ENCODE data around the gene ADORA3. TPM values are rescaled to one million over a fixed set of nuclear protein-coding genes. Genes with fewer than 3 reads are reported as not detected.

The ADORA3 gene
- total RNA-seq, 2 donors from 2014 or later: not detected

DNA sequence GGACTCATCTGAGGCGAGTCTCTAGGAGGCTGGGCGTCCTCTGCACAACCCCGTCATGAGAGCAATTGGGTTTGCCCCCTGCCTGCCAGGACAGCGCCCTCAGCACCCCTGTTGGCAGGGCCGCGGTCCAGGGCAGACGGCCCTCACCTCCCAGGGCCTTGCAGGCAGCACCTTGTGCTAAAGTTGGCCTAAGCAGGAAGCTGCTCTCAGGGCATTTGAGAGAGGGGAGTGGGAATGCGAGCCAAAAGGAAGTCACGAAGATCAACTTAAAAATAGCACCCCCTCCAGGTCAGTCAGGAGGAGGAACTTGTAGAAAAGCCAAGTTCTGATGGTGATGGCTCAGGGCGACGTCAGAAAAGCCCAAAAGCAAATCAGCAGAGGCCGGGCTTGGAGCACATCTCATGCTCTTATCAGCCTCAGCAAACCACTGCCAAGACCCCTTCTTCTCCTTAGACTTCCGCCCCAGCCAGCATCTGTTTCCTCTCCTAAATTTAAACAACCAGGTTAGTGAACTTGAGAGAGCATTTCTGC is 12.6 kb upstream of the ADORA3 start:
- Mint-ChIP-seq H3K27me3 (no peaks in the 10 kb centered on the region), H3K27ac (peak overlapping the region; percentile 77), H3K4me3 (peak overlapping the region; percentile 68), H3K36me3 (ENCODE audit: low read depth) (no peaks in the 10 kb centered on the region), H3K4me1 (peaks cover 30% of the 10 kb centered on the region)
- no peak for DNase-seq
- peak; percentile 70 for ATAC-seq
- H3K9me3 ChIP-seq (ENCODE audit: control insufficient read depth, low read length, poor library complexity, severe bottlenecking): no peaks in the 10 kb centered on the region

- Mint-ChIP-seq H3K4me3 (peak overlapping the region; percentile 68), H3K36me3 (ENCODE audit: low read depth) (no peaks in the 10 kb centered on the region), H3K27me3 (no peaks in the 10 kb centered on the region), H3K4me1 (peaks cover 30% of the 10 kb centered on the region), H3K27ac (peak overlapping the region; percentile 77)
- ATAC-seq (no peak), DNase-seq (no peak)
- H3K9me3 ChIP-seq (ENCODE audit: control insufficient read depth, low read length, poor library complexity, severe bottlenecking): no peaks in the 10 kb centered on the region
These were observed 12.0 kb upstream of the ADORA3 start for GRCh38 chr1:111515291-111516004.

DNA sequence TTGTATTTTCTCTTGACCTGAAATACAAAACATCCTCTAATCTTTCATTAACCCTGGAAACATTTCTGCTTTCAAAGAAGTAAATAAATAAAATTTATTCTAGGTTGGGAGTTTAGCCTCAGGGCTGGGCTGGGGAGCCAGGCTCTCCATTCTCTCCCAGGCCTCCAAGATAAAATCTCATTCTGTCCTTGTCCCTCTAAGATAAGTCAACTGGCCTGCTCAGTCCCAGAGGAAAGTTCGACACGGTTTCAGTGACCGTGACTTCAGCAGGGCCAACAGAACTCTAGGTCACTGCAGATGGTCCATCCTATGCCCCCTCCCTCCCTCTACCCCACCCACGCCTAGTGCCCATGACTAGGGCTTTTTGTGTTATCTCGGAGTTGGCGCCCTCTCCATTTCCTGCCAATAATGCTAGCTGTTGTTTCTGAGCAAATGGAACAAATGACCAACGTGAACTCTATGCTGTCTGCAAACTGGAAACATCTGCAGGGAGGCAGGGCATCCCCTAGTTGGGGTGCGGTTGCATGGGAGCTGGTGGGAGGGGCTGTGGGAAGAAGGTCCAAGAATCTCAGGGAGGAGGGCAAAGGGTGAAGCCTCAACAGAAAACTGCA is 10.1 kb upstream of the ADORA3 start:
- DNase-seq (no peak), ATAC-seq (no peak)
- no peaks in the 10 kb centered on the region for H3K27me3 Mint-ChIP-seq
- no peak overlapping the region for H3K27ac Mint-ChIP-seq
- H3K36me3 Mint-ChIP-seq (ENCODE audit: low read depth): no peaks in the 10 kb centered on the region
- no peaks in the 10 kb centered on the region for H3K9me3 ChIP-seq (ENCODE audit: control insufficient read depth, low read length, poor library complexity, severe bottlenecking)
- peaks cover 37% of the 10 kb centered on the region for H3K4me1 Mint-ChIP-seq
- H3K4me3 Mint-ChIP-seq: no peak overlapping the region

DNA sequence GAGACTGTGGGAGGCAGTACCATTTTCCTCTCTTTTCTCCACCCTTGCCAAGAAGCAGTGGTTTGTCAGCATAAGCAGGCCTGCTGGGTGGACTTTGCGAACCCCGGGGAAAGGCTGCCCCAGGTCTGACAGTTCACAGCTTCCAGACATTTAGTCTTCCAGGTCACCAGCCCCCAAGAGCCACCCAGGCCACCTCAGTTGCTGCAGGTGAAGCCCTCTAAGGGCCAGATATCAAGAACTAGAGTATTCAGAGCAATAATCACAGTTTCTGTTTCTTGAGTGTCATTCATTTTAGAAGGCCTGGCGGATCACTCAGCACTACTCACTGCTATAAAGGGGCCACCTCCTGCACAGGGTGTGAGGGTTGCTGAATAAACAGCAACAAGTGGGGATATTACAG is 9.5 kb upstream of the ADORA3 start:
- peaks cover 40% of the 10 kb centered on the region for H3K4me1 Mint-ChIP-seq
- DNase-seq: no peak
- no peaks in the 10 kb centered on the region for H3K36me3 Mint-ChIP-seq (ENCODE audit: low read depth)
- H3K27ac Mint-ChIP-seq: no peak overlapping the region
- H3K4me3 Mint-ChIP-seq: no peak overlapping the region
- no peaks in the 10 kb centered on the region for H3K9me3 ChIP-seq (ENCODE audit: control insufficient read depth, low read length, poor library complexity, severe bottlenecking)
- H3K27me3 Mint-ChIP-seq: no peaks in the 10 kb centered on the region
- ATAC-seq: no peak

DNA sequence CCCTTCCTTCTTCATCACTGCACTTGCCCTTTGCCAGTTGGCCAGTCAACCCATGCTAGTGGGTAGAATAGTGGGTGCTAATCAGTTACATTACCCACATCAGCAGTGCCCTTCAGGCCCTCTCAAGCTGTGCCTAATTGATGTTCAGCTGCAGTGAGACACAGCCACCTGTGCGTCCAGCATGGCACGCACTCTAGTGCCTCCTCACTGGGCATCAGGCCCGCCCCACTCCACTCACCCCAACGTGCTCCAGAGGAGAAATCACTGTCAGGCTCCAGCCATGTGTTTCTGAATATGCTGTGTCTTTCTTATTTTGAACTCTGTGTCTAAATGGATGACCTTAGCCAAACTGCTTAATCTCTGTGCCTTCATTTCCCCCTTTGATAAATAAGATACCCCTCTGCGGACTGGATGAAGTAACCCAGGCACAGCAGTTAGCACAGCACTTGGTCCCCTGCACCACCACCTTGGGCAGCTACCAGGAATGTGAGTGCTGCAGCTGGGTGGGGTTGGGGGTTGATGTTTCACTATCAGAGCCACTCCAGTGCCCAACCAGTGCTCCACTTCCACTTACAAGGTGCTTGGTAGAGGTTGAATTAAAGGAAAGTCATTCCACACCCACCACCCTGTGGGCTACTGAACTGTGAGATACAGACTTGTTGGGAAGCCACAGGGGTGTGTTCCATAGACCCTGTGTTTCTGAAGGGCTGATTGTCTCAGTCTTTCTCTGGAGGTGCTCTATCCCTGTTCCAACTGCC is 8.9 kb upstream of the ADORA3 start:
- Mint-ChIP-seq H3K27me3 (no peaks in the 10 kb centered on the region), H3K36me3 (ENCODE audit: low read depth) (no peaks in the 10 kb centered on the region), H3K27ac (no peak overlapping the region), H3K4me1 (peaks cover 39% of the 10 kb centered on the region), H3K4me3 (no peak overlapping the region)
- no peak for DNase-seq
- no peaks in the 10 kb centered on the region for H3K9me3 ChIP-seq (ENCODE audit: control insufficient read depth, low read length, poor library complexity, severe bottlenecking)
- ATAC-seq: no peak

GRCh38 chr1:111511370-111511769 is 7.9 kb upstream of the ADORA3 start:
- no peak overlapping the region for H3K27ac Mint-ChIP-seq
- peaks cover 37% of the 10 kb centered on the region for H3K4me1 Mint-ChIP-seq
- H3K36me3 Mint-ChIP-seq (ENCODE audit: low read depth): no peaks in the 10 kb centered on the region
- peak; percentile 18 for ATAC-seq
- H3K9me3 ChIP-seq (ENCODE audit: control insufficient read depth, low read length, poor library complexity, severe bottlenecking): no peaks in the 10 kb centered on the region
- H3K4me3 Mint-ChIP-seq: no peak overlapping the region
- no peak for DNase-seq
- no peaks in the 10 kb centered on the region for H3K27me3 Mint-ChIP-seq

GRCh38 chr1:111509997-111510375 is 6.6 kb upstream of the ADORA3 start:
- H3K9me3 ChIP-seq (ENCODE audit: control insufficient read depth, low read length, poor library complexity, severe bottlenecking): no peaks in the 10 kb centered on the region
- DNase-seq (no peak), ATAC-seq (no peak)
- H3K36me3 Mint-ChIP-seq (ENCODE audit: low read depth): no peaks in the 10 kb centered on the region
- no peaks in the 10 kb centered on the region for H3K27me3 Mint-ChIP-seq
- no peak overlapping the region for H3K4me3 Mint-ChIP-seq
- H3K27ac Mint-ChIP-seq: no peak overlapping the region
- peaks cover 40% of the 10 kb centered on the region for H3K4me1 Mint-ChIP-seq

GRCh38 chr1:111507411-111508201 is 4.2 kb upstream of the ADORA3 start:
- Mint-ChIP-seq H3K27ac (no peak overlapping the region), H3K36me3 (ENCODE audit: low read depth) (no peaks in the 10 kb centered on the region), H3K4me3 (peak overlapping the region; percentile 88), H3K27me3 (no peaks in the 10 kb centered on the region), H3K4me1 (peaks cover 51% of the 10 kb centered on the region)
- ATAC-seq: peak; percentile 62
- H3K9me3 ChIP-seq (ENCODE audit: control insufficient read depth, low read length, poor library complexity, severe bottlenecking): no peaks in the 10 kb centered on the region
- peak in 2 of 3 donors; percentile 13 to 45 for DNase-seq

GRCh38 chr1:111506561-111506960 is 3.1 kb upstream of the ADORA3 start:
- no peak for ATAC-seq
- peak overlapping the region; percentile 56 for H3K4me3 Mint-ChIP-seq
- no peaks in the 10 kb centered on the region for H3K36me3 Mint-ChIP-seq (ENCODE audit: low read depth)
- no peaks in the 10 kb centered on the region for H3K27me3 Mint-ChIP-seq
- no peak for DNase-seq
- peak overlapping the region; percentile 62 for H3K27ac Mint-ChIP-seq
- peaks cover 54% of the 10 kb centered on the region for H3K4me1 Mint-ChIP-seq
- H3K9me3 ChIP-seq (ENCODE audit: control insufficient read depth, low read length, poor library complexity, severe bottlenecking): no peaks in the 10 kb centered on the region

- ATAC-seq (peak; percentile 19), DNase-seq (no peak)
- H3K9me3 ChIP-seq (ENCODE audit: control insufficient read depth, low read length, poor library complexity, severe bottlenecking): no peaks in the 10 kb centered on the region
- no peaks in the 10 kb centered on the region for H3K27me3 Mint-ChIP-seq
- no peaks in the 10 kb centered on the region for H3K36me3 Mint-ChIP-seq (ENCODE audit: low read depth)
- H3K4me1 Mint-ChIP-seq: peaks cover 61% of the 10 kb centered on the region
- H3K4me3 Mint-ChIP-seq: peak overlapping the region; percentile 19
- peak overlapping the region; percentile 62 for H3K27ac Mint-ChIP-seq
These were observed 2.2 kb upstream of the ADORA3 start for GRCh38 chr1:111505641-111506119.

GRCh38 chr1:111504097-111504496 is 664 bp upstream of the ADORA3 start:
- peak overlapping the region; percentile 47 for H3K4me3 Mint-ChIP-seq
- no peaks in the 10 kb centered on the region for H3K9me3 ChIP-seq (ENCODE audit: control insufficient read depth, low read length, poor library complexity, severe bottlenecking)
- H3K4me1 Mint-ChIP-seq: peaks cover 55% of the 10 kb centered on the region
- ATAC-seq: no peak
- H3K27ac Mint-ChIP-seq: peak overlapping the region; percentile 8
- DNase-seq: no peak
- H3K27me3 Mint-ChIP-seq: no peaks in the 10 kb centered on the region
- no peaks in the 10 kb centered on the region for H3K36me3 Mint-ChIP-seq (ENCODE audit: low read depth)

DNA sequence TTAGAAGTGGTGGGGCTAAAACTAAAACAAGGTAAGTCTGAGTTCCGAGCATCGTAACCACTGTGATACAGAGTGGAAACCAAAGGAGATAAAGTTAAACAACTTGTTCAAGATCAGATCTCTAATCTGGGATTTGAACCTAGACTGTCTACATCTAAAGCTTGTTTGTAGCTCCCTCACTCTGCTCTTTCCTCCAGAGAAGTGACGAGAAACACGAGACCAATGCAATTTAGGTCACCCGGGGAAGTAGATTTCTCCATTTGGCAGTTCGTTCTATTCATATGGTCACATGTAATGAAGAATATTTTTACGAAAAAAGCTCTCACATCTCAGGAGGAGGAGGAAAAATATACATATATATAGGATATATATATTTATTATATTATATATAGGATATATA is 1.8 kb downstream of the ADORA3 start:
- no peaks in the 10 kb centered on the region for H3K36me3 Mint-ChIP-seq (ENCODE audit: low read depth)
- peak overlapping the region; percentile 56 for H3K27ac Mint-ChIP-seq
- H3K4me1 Mint-ChIP-seq: peaks cover 51% of the 10 kb centered on the region
- ATAC-seq: no peak
- no peaks in the 10 kb centered on the region for H3K9me3 ChIP-seq (ENCODE audit: control insufficient read depth, low read length, poor library complexity, severe bottlenecking)
- DNase-seq: no peak
- H3K27me3 Mint-ChIP-seq: no peaks in the 10 kb centered on the region
- no peak overlapping the region for H3K4me3 Mint-ChIP-seq

All from T-helper 17 cell (primary cell).